ENCODE data around the gene PRR23E.

PRR23E gene

GRCh38 chr3:127164615-127165014 is 28.3 kb upstream of the PRR23E start:
- DNase-seq (ENCODE audit: low read depth) = no peak
- no peak overlapping the region for H3K4me3 ChIP-seq (ENCODE audit: low read length)
- TF ChIP-seq CTCF (conservative IDR thresholded peaks at IDR 0.05; ENCODE audit: low read length) = no peak

DNA sequence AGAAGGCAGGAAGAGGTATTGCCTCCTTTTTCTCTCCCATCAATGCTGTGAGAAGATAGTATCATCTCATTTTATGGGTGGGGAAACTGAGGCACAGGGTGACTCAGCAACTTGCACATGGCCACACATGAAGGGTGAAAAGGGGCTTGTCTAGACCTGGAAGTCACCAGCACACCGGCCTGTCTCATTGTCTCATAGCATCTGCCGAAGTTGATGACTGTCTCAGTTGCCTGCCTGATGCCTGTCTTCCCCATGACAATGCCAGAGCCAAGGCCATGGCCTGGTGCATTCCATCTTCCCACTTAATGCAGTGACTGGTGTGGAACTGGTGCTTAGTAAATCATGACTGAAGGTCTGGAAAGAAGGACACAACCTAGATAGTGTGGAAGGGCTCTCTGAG is 27.9 kb upstream of the PRR23E start:
- H3K4me3 ChIP-seq (ENCODE audit: low read length) = no peak overlapping the region
- TF ChIP-seq CTCF (conservative IDR thresholded peaks at IDR 0.05; ENCODE audit: low read length) = no peak
- no peak for DNase-seq (ENCODE audit: low read depth)

DNA sequence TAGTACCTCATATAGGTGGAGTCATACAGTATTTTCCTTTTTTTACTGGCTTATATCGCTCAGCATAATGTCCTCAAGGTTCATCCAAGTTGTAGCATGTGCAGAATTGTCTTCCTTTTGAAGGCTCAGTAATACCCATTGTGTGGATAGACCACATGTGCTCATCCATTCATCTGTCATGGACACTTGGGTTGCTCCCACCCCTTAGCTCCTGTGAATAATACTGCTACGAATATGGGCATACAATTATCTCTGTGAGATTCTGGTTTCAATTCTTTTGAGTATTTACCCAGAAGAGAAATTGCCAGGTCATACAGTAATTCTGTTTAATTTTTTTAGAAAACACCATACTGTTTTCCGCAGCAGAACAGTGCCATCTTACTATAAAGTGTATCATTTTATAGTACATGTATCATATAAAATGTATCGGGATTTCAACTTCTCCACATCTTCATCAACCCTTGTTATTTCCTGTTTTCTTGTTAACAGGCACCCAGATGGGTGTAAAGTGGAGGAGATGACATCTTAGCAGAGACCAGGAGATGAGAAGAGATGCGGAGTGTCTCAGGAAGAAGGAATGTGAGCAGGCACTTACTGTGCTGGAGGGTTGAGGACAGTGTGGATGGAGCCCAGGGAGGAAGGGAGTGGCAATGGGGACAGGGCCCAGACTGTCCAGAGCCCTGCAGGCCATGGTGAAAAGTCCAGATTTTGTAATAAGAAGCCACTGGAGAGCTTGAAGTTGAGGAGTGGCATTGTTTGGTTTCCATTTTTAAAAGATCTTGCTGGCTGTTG is 27.0 kb upstream of the PRR23E start:
- no peak for TF ChIP-seq CTCF (conservative IDR thresholded peaks at IDR 0.05; ENCODE audit: low read length)
- DNase-seq (ENCODE audit: low read depth) = no peak
- no peak overlapping the region for H3K4me3 ChIP-seq (ENCODE audit: low read length)

DNA sequence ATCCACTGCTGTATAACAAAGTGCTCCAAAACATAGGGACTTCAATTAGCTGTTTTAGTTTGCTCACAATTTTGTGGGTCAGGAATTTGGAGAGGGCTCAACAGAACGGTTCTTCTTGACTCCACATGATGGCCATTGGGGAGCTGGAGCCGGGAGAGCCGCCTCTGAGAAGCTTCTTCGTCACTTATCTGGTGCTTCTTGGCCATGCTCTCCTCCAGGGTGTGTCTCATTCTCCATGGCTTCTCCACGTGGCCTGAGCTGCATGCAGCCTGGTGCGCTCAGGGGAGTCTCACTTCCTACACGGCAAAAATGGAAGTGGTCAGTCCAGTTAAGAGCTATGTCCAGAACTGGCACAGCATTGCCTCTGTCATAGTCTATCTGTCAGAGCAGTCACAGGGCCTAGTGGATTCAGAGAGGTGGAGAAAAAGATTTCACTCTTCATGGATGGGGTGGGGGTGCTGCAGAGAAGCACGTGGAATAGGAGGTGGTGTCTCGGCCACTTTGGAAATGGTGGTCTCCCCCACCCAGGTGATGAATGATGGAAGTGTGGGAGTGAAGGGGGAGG is 26.3 kb upstream of the PRR23E start:
- no peak for TF ChIP-seq CTCF (conservative IDR thresholded peaks at IDR 0.05; ENCODE audit: low read length)
- no peak overlapping the region for H3K4me3 ChIP-seq (ENCODE audit: low read length)
- DNase-seq (ENCODE audit: low read depth) = no peak

- DNase-seq (ENCODE audit: low read depth) = no peak
- TF ChIP-seq CTCF (conservative IDR thresholded peaks at IDR 0.05; ENCODE audit: low read length) = no peak
- no peak overlapping the region for H3K4me3 ChIP-seq (ENCODE audit: low read length)
These were observed 25.5 kb upstream of the PRR23E start for GRCh38 chr3:127167315-127168043.

- no peak overlapping the region for H3K4me3 ChIP-seq (ENCODE audit: low read length)
- no peak for DNase-seq (ENCODE audit: low read depth)
- TF ChIP-seq CTCF (conservative IDR thresholded peaks at IDR 0.05; ENCODE audit: low read length) = no peak
These were observed 24.7 kb upstream of the PRR23E start for GRCh38 chr3:127168271-127168670.
